SK-N-SH treated with all-trans-retinoic acid at 6 μM for 48 hours (cell line): ENCODE results near the gene TACSTD2.
"Not testable (repeated sequence)": the region's sequence is repeated elsewhere in the genome, so short reads cannot be mapped to it uniquely, and the experiment has no call there.

Experiments used
- ATAC-seq: fragments of 200-7000 bp; cut with Tn5 transposase; 3 replicates; pipeline ENCODE4 v1.9.1; 2020; ENCODE audit warnings: mild to moderate bottlenecking, moderate library complexity
- ARNTL ChIP-seq: fragments of 450-650 bp; formaldehyde crosslinking; IDR thresholded peaks from 2 replicates; pipeline ENCODE4 v1.5.0; 2020; ENCODE audit warnings: low read depth, mild to moderate bottlenecking, moderate library complexity, borderline replicate concordance
- BACH2 ChIP-seq: fragments of 250-450 bp; sonication (Bioruptor Pico); IDR thresholded peaks from 2 replicates; pipeline ENCODE4 v1.9.0; 2021; ENCODE audit warnings: mild to moderate bottlenecking, borderline replicate concordance
- ESRRG ChIP-seq: fragments of 250-450 bp; sonication (Bioruptor Pico); IDR thresholded peaks from 2 replicates; pipeline ENCODE4 v1.6.1; 2021; ENCODE audit warnings: mild to moderate bottlenecking
- GLIS3 ChIP-seq: fragments of 250-450 bp; sonication (Bioruptor Pico); IDR thresholded peaks from 2 replicates; pipeline ENCODE4 v1.5.0; 2020; ENCODE audit warnings: mild to moderate bottlenecking, moderate library complexity
- PPARA ChIP-seq: fragments of 250-450 bp; sonication (Bioruptor Pico); IDR thresholded peaks from 2 replicates; pipeline ENCODE4 v1.5.0; 2020; ENCODE audit warnings: mild to moderate bottlenecking, borderline replicate concordance
- RARB ChIP-seq: fragments of 250-450 bp; sonication (Bioruptor Pico); IDR thresholded peaks from 2 replicates; pipeline ENCODE4 v1.8.0; 2021; ENCODE audit warnings: mild to moderate bottlenecking, moderate library complexity
- SNAI2 ChIP-seq: fragments of 250-450 bp; sonication (Bioruptor Pico); IDR thresholded peaks from 2 replicates; pipeline ENCODE4 v1.5.0; 2020; ENCODE audit warnings: mild to moderate bottlenecking, moderate library complexity
- TCF4 ChIP-seq: fragments of 250-450 bp; sonication (Bioruptor Pico); IDR thresholded peaks from 2 replicates; pipeline ENCODE4 v1.8.0; 2021; ENCODE audit warnings: mild to moderate bottlenecking, moderate library complexity, borderline replicate concordance
- TOX ChIP-seq: fragments of 250-450 bp; sonication (Bioruptor Pico); IDR thresholded peaks from 2 replicates; pipeline ENCODE4 v1.8.0; 2021; ENCODE audit warnings: mild to moderate bottlenecking, moderate library complexity, borderline replicate concordance
- ZC3H10 ChIP-seq: fragments of 250-450 bp; sonication (Bioruptor Pico); IDR thresholded peaks from 2 replicates; pipeline ENCODE4 v1.5.1; 2021; ENCODE audit warnings: mild to moderate bottlenecking, moderate library complexity
- ZFP3 ChIP-seq: fragments of 250-450 bp; sonication (Bioruptor Pico); IDR thresholded peaks from 2 replicates; pipeline ENCODE4 v1.5.0; 2020; ENCODE audit warnings: mild to moderate bottlenecking, moderate library complexity
- ZFP30 ChIP-seq: fragments of 450-650 bp; formaldehyde crosslinking; IDR thresholded peaks from 2 replicates; pipeline ENCODE4 v1.5.0; 2022; ENCODE audit warnings: mild to moderate bottlenecking, moderate library complexity
- ZNF565 ChIP-seq: fragments of 450-650 bp; formaldehyde crosslinking; conservative IDR thresholded peaks from 2 replicates; pipeline ENCODE4 v1.5.0; 2020; ENCODE audit warnings: low read depth, mild to moderate bottlenecking, moderate library complexity
- ZNF70 ChIP-seq: fragments of 450-650 bp; formaldehyde crosslinking; IDR thresholded peaks from 2 replicates; pipeline ENCODE4 v1.5.0; 2020; ENCODE audit warnings: mild to moderate bottlenecking, moderate library complexity
- ZNF8 ChIP-seq: fragments of 450-650 bp; formaldehyde crosslinking; IDR thresholded peaks from 2 replicates; pipeline ENCODE4 v1.5.0; 2020; ENCODE audit warnings: mild to moderate bottlenecking, moderate library complexity
- TF ChIP-seq, protein P1 (sequence below): fragments of 250-450 bp; sonication (Bioruptor Pico); IDR thresholded peaks from 2 replicates; pipeline ENCODE4 v1.5.1; 2021; ENCODE audit warnings: mild to moderate bottlenecking, moderate library complexity
- TF ChIP-seq, protein P2 (sequence below): fragments of 250-450 bp; sonication (Bioruptor Pico); IDR thresholded peaks from 2 replicates; pipeline ENCODE4 v1.8.0; 2020; ENCODE audit warnings: mild to moderate bottlenecking, moderate library complexity, borderline replicate concordance
- TF ChIP-seq, protein P3 (sequence below): fragments of 250-450 bp; sonication (Bioruptor Pico); IDR thresholded peaks from 2 replicates; pipeline ENCODE4 v1.8.0; 2021; ENCODE audit warnings: low read depth, mild to moderate bottlenecking, moderate library complexity, borderline replicate concordance
- TF ChIP-seq, protein P4 (sequence below): fragments of 250-450 bp; sonication (Bioruptor Pico); IDR thresholded peaks from 2 replicates; pipeline ENCODE4 v1.5.1; 2020; ENCODE audit warnings: low read depth, mild to moderate bottlenecking, moderate library complexity
- TF ChIP-seq, protein P5 (sequence below): fragments of 250-450 bp; sonication (Bioruptor Pico); IDR thresholded peaks from 2 replicates; pipeline ENCODE4 v1.5.0; 2020; ENCODE audit warnings: mild to moderate bottlenecking, moderate library complexity

The TACSTD2 gene, protein sequence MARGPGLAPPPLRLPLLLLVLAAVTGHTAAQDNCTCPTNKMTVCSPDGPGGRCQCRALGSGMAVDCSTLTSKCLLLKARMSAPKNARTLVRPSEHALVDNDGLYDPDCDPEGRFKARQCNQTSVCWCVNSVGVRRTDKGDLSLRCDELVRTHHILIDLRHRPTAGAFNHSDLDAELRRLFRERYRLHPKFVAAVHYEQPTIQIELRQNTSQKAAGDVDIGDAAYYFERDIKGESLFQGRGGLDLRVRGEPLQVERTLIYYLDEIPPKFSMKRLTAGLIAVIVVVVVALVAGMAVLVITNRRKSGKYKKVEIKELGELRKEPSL

DNA sequence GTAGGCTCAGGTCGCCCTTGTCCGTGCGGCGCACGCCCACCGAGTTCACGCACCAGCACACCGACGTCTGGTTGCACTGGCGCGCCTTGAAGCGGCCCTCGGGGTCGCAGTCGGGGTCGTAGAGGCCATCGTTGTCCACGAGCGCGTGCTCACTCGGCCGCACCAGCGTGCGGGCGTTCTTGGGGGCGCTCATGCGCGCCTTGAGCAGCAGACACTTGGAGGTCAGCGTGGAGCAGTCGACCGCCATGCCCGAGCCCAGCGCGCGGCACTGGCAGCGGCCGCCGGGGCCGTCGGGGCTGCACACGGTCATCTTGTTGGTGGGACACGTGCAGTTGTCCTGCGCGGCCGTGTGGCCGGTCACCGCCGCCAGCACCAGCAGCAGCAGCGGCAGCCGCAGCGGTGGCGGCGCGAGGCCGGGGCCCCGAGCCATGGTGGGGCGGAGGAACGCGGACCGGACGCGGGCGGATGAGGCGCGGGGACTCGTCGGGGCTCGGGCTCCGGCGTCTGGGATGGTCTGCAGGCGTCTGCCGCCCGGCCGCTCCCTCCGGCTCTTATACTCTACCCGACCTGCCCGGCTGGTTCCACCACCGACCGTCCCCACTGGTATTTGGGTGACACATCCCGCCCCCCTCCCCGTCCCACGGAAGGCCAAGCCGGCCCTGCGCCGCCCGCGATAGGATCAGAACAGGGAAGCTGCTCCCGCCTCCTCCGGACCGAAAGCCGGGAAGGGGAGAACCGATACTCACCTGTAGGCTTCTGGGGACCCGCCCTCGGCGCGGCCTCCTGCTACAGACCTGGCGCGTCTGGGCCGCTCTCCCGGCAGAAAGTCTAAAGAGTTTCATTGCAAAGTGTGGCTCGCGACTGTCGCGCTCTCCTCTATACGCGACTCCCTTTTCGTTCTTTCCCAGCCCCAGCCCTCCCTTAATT is at the start of gene TACSTD2:
Gene TACSTD2 (minus strand): TSS at position 526 of the 927 bp plus-strand sequence. CDS start 96 bp downstream, at position 430.
- no peak for ATAC-seq
- no peak for TF ChIP-seq ARNTL (CRISPR knock-in tag)
- TF ChIP-seq TOX: no peak
- no peak for TF ChIP-seq ZFP3 (CRISPR knock-in tag)
- TF ChIP-seq BACH2 (CRISPR knock-in tag): no peak
- TF ChIP-seq ZNF8 (CRISPR knock-in tag): no peak
- TF ChIP-seq, protein P1, sequence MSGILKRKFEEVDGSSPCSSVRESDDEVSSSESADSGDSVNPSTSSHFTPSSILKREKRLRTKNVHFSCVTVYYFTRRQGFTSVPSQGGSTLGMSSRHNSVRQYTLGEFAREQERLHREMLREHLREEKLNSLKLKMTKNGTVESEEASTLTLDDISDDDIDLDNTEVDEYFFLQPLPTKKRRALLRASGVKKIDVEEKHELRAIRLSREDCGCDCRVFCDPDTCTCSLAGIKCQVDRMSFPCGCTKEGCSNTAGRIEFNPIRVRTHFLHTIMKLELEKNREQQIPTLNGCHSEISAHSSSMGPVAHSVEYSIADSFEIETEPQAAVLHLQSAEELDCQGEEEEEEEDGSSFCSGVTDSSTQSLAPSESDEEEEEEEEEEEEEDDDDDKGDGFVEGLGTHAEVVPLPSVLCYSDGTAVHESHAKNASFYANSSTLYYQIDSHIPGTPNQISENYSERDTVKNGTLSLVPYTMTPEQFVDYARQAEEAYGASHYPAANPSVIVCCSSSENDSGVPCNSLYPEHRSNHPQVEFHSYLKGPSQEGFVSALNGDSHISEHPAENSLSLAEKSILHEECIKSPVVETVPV (CRISPR knock-in tag): no peak
- no peak for TF ChIP-seq TCF4 (CRISPR knock-in tag)
- TF ChIP-seq ZNF70: no peak
- TF ChIP-seq, protein P2, sequence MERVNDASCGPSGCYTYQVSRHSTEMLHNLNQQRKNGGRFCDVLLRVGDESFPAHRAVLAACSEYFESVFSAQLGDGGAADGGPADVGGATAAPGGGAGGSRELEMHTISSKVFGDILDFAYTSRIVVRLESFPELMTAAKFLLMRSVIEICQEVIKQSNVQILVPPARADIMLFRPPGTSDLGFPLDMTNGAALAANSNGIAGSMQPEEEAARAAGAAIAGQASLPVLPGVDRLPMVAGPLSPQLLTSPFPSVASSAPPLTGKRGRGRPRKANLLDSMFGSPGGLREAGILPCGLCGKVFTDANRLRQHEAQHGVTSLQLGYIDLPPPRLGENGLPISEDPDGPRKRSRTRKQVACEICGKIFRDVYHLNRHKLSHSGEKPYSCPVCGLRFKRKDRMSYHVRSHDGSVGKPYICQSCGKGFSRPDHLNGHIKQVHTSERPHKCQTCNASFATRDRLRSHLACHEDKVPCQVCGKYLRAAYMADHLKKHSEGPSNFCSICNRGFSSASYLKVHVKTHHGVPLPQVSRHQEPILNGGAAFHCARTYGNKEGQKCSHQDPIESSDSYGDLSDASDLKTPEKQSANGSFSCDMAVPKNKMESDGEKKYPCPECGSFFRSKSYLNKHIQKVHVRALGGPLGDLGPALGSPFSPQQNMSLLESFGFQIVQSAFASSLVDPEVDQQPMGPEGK (CRISPR knock-in tag): no peak
- TF ChIP-seq ESRRG (CRISPR knock-in tag): no peak
- no peak for TF ChIP-seq PPARA (CRISPR knock-in tag)
- TF ChIP-seq, protein P3, sequence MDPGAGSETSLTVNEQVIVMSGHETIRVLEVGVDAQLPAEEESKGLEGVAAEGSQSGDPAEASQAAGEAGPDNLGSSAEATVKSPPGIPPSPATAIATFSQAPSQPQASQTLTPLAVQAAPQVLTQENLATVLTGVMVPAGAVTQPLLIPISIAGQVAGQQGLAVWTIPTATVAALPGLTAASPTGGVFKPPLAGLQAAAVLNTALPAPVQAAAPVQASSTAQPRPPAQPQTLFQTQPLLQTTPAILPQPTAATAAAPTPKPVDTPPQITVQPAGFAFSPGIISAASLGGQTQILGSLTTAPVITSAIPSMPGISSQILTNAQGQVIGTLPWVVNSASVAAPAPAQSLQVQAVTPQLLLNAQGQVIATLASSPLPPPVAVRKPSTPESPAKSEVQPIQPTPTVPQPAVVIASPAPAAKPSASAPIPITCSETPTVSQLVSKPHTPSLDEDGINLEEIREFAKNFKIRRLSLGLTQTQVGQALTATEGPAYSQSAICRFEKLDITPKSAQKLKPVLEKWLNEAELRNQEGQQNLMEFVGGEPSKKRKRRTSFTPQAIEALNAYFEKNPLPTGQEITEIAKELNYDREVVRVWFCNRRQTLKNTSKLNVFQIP (CRISPR knock-in tag): no peak
- no peak for TF ChIP-seq RARB (CRISPR knock-in tag)
- TF ChIP-seq, protein P4, sequence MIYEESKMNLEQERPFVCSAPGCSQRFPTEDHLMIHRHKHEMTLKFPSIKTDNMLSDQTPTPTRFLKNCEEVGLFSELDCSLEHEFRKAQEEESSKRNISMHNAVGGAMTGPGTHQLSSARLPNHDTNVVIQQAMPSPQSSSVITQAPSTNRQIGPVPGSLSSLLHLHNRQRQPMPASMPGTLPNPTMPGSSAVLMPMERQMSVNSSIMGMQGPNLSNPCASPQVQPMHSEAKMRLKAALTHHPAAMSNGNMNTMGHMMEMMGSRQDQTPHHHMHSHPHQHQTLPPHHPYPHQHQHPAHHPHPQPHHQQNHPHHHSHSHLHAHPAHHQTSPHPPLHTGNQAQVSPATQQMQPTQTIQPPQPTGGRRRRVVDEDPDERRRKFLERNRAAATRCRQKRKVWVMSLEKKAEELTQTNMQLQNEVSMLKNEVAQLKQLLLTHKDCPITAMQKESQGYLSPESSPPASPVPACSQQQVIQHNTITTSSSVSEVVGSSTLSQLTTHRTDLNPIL (CRISPR knock-in tag): no peak
- TF ChIP-seq, protein P5, sequence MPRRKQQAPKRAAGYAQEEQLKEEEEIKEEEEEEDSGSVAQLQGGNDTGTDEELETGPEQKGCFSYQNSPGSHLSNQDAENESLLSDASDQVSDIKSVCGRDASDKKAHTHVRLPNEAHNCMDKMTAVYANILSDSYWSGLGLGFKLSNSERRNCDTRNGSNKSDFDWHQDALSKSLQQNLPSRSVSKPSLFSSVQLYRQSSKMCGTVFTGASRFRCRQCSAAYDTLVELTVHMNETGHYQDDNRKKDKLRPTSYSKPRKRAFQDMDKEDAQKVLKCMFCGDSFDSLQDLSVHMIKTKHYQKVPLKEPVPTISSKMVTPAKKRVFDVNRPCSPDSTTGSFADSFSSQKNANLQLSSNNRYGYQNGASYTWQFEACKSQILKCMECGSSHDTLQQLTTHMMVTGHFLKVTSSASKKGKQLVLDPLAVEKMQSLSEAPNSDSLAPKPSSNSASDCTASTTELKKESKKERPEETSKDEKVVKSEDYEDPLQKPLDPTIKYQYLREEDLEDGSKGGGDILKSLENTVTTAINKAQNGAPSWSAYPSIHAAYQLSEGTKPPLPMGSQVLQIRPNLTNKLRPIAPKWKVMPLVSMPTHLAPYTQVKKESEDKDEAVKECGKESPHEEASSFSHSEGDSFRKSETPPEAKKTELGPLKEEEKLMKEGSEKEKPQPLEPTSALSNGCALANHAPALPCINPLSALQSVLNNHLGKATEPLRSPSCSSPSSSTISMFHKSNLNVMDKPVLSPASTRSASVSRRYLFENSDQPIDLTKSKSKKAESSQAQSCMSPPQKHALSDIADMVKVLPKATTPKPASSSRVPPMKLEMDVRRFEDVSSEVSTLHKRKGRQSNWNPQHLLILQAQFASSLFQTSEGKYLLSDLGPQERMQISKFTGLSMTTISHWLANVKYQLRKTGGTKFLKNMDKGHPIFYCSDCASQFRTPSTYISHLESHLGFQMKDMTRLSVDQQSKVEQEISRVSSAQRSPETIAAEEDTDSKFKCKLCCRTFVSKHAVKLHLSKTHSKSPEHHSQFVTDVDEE (CRISPR knock-in tag): no peak
- TF ChIP-seq, all 23 proteins: peak for 0

DNA sequence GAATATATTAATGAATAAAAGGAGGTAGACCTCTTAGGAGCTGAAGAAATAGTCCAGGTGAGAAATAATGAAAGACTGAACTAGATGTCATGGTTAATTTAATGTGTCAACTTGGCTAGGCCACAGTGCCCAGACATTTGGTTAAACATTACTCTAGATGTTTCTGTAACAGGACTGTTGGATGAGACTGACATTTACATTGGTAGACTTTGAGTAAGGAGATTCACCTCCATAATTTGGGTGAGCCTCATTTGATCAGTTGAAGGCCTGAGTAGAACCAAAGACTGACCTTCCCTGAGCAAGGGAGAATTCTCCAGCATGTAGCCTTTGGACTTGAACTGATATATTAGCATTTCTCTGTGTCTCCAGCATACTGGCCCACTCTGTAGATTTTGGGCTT is 49.2 kb upstream of the TACSTD2 start:
- TF ChIP-seq ARNTL (CRISPR knock-in tag) (no peak), ZC3H10 (no peak), ZNF70 (no peak), ZFP30 (CRISPR knock-in tag) (no peak), TOX (no peak), ZNF565 (CRISPR knock-in tag) (no peak), GLIS3 (no peak), RARB (CRISPR knock-in tag) (no peak), SNAI2 (CRISPR knock-in tag) (no peak)
- TF ChIP-seq, protein P2 (CRISPR knock-in tag): no peak
- TF ChIP-seq, protein P1 (CRISPR knock-in tag): no peak
- TF ChIP-seq, protein P5 (CRISPR knock-in tag): no peak
- no peak for ATAC-seq

DNA sequence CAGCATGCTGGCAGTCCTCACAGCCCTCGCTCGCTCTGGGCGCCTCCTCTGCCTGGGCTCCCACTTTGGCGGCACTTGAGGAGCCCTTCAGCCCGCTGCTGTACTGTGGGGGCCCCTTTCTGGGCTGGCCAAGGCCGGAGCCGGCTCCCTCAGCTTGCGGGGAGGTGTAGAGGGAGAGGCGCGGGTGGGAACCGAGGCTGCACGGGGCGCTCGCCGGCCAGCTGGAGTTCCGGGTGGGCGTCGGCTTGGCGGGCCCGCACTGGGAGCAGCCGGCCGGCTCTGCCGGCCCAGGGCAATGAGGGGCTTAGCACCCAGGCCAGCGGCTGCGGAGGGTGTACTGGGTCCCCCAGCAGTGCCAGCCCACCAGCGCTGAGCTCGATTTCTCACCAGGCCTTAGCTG is 46.2 kb upstream of the TACSTD2 start:
- not testable (repeated sequence) for ATAC-seq
